ENCODE measurements around the gene CD200R1. TPM values are rescaled to one million over a fixed set of nuclear protein-coding genes. Genes with fewer than 3 reads are reported as not detected.

The CD200R1 gene
- total RNA-seq, 1 experiment from 2014 or later, result not detected

- no TSS peak for BruUV-seq (replicated peaks)
- intact Hi-C loops (cut with micrococcal nuclease), result no loop called here
- CTCF ChIA-PET, result no interaction called here
Observed at GRCh38 chr3:112958811-112959560, 15.9 kb downstream of the CD200R1 start.

More at GRCh38 chr3:112958811-112959560, 15.9 kb downstream of the CD200R1 start:
- RAD21 ChIA-PET (ENCODE audit: low non-redundant PET in 1 of 2, low total read pairs in 2 of 2, uncharacterized antibody in 2 of 2, unreplicated experiment in 2 of 2), result no interaction called here
- no peaks in the 10 kb centered on the region for H3K79me2 ChIP-seq (ENCODE audit: insufficient read depth, low read length)
- no peak for ATAC-seq
- no peaks in the 10 kb centered on the region for H3K4me1 ChIP-seq (ENCODE audit: control insufficient read depth in 1 of 2, insufficient read depth in 2 of 2, low read length in 2 of 2)
- no peak overlapping the region for H3K9ac ChIP-seq (ENCODE audit: low read length)
- POLR2A ChIA-PET, result no interaction called here
- no peak overlapping the region for H3K4me2 ChIP-seq (ENCODE audit: low read length)
- TF ChIP-seq EZH2 (IDR thresholded peaks at IDR 0.05) (no peak), CBX3 (IDR thresholded peaks at IDR 0.05; ENCODE audit: low read depth) (no peak), RAD21 (IDR thresholded peaks at IDR 0.05; ENCODE audit: low read depth) (no peak), ELF1 (IDR thresholded peaks at IDR 0.05; ENCODE audit: borderline replicate concordance, low read depth) (no peak), SIN3A (IDR thresholded peaks at IDR 0.05; ENCODE audit: low read depth) (no peak), ATF3 (IDR thresholded peaks at IDR 0.05) (no peak), JUND (IDR thresholded peaks at IDR 0.05) (no peak), ZFX (IDR thresholded peaks at IDR 0.05) (no peak), SRF (IDR thresholded peaks at IDR 0.05; ENCODE audit: low read depth) (no peak), CEBPB (IDR thresholded peaks at IDR 0.05; ENCODE audit: low read depth) (no peak), ZBTB33 (IDR thresholded peaks at IDR 0.05; ENCODE audit: extremely low read depth, insufficient replicate concordance, low read length) (no peak), YY1 (IDR thresholded peaks at IDR 0.05; ENCODE audit: extremely low read depth, insufficient replicate concordance, low read depth, low read length) (no peak)
- no peaks in the 10 kb centered on the region for H3K36me3 ChIP-seq (ENCODE audit: control insufficient read depth in 1 of 2, insufficient read depth in 2 of 2, low read length in 2 of 2)
- H2AFZ ChIP-seq (ENCODE audit: low read depth, low read length, poor library complexity, severe bottlenecking), result no peak overlapping the region
- DNase-seq (ENCODE audit: low read depth, low spot score), result no peak
- no peaks in the 10 kb centered on the region for H3K9me2 ChIP-seq (ENCODE audit: insufficient read depth)
- H3K27ac ChIP-seq (ENCODE audit: low read depth, low read length), result no peak overlapping the region
- no peaks in the 10 kb centered on the region for H3K27me3 ChIP-seq (ENCODE audit: insufficient read depth, low read length)
- no peak overlapping the region for H3K4me3 ChIP-seq (replicated peaks in 1 of 2; ENCODE audit: low read depth in 1 of 2, low read length in 2 of 2)
- no peaks in the 10 kb centered on the region for H4K20me1 ChIP-seq (ENCODE audit: insufficient read depth)
- 0 out of 4 replicates have a peak, but pooled peaks cover 0 to 3% of the 10 kb centered on the region in 2 experiments for H3K9me3 ChIP-seq (ENCODE audit: control insufficient read depth in 1 of 2, insufficient read depth in 1 of 2, low read depth in 1 of 2, low read length in 2 of 2)

Measured in HCT116 (cell line).